Measurements from ENCODE around the gene DCDC2C. TPM values are rescaled to one million over a fixed set of nuclear protein-coding genes. Genes with fewer than 3 reads are reported as not detected.

Gene DCDC2C
- total RNA-seq, 1 experiment from 2014 or later = not detected

DNA sequence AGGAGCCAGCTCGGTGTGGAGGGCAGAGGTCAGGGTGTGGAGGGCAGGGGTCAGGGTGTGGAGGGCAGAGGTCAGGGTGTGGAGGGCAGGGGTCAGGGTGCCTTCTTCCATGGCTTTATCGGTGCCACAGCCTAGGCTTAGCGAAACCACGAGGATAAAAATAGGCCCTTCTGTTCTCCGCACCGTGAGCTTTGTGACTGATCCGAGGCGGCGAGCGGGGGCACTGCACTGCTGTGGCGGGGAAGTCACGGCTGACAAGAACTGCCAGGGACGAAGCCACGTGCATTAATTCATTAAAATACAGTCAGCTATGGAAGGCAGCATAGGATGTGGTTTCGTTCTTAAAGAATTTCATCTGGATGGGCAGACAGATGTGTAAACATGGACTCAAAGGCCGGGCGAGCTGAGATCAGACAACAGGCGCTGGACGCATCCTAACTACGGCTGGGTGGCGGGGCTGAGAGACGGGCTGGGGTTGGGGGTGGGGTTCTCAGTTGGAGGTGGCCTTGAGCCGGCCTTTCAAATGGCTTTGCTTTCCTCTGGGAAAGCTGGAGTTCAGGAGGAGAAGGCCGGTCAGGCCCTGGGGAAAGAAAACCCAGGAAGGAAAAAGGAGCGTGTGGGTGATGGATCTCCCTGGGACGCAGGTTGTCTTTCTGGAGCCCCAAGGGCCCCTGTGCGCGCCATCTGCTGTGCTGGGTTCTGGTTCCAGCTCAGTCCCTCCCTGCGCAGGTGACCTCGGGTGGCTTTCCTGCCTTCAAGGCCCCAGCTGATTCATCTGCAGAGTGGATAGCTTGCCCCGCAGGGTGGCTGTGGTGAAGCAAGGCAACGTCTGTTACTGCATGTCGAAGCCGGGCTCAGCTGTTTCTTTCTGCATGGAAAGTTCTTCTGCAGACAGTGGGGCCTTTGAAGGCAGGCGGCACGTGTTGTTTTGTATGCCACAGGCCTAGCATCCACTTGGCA, 46.3 kb upstream of the DCDC2C start:
- BruUV-seq (replicated peaks) = no TSS peak
- ATAC-seq (no peak), DNase-seq (ENCODE audit: low read depth, low spot score) (no peak)
- Histone ChIP-seq H3K27me3 (ENCODE audit: control insufficient read depth, insufficient read depth, low read length) (no peaks in the 10 kb centered on the region), H3K4me1 (ENCODE audit: control insufficient read depth, insufficient read depth, low read length) (no peaks in the 10 kb centered on the region), H3K36me3 (ENCODE audit: control insufficient read depth, insufficient read depth, low read length) (no peaks in the 10 kb centered on the region), H3K4me3 (ENCODE audit: low read depth in 2 of 2, low read length in 2 of 2) (no peak overlapping the region), H3K9me3 (ENCODE audit: control insufficient read depth, insufficient read depth, low read depth, low read length) (no peaks in the 10 kb centered on the region), H3K27ac (ENCODE audit: low read length) (no peak overlapping the region)
- ChIA-PET POLR2A (no interaction called here), CTCF (no interaction called here)
- intact Hi-C loops (cut with micrococcal nuclease; ENCODE audit: unreplicated experiment) (no loop called here), in situ Hi-C loops (cut with HindIII; ENCODE audit: low pct_unique_long_range_greater_than_20kb, low sequenced_read_pairs) (no loop called here)
- TF ChIP-seq, protein P1, sequence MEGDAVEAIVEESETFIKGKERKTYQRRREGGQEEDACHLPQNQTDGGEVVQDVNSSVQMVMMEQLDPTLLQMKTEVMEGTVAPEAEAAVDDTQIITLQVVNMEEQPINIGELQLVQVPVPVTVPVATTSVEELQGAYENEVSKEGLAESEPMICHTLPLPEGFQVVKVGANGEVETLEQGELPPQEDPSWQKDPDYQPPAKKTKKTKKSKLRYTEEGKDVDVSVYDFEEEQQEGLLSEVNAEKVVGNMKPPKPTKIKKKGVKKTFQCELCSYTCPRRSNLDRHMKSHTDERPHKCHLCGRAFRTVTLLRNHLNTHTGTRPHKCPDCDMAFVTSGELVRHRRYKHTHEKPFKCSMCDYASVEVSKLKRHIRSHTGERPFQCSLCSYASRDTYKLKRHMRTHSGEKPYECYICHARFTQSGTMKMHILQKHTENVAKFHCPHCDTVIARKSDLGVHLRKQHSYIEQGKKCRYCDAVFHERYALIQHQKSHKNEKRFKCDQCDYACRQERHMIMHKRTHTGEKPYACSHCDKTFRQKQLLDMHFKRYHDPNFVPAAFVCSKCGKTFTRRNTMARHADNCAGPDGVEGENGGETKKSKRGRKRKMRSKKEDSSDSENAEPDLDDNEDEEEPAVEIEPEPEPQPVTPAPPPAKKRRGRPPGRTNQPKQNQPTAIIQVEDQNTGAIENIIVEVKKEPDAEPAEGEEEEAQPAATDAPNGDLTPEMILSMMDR (IDR thresholded peaks at IDR 0.05) = no peak
- TF ChIP-seq POLR2AphosphoS5 (IDR thresholded peaks at IDR 0.05; ENCODE audit: low read depth, low read length) (no peak), TCF7L2 (IDR thresholded peaks at IDR 0.05; ENCODE audit: low read depth, low read length) (no peak), SIN3A (IDR thresholded peaks at IDR 0.05; ENCODE audit: borderline replicate concordance, insufficient read depth, low read depth, low read length) (no peak)
- TF ChIP-seq, protein P2, sequence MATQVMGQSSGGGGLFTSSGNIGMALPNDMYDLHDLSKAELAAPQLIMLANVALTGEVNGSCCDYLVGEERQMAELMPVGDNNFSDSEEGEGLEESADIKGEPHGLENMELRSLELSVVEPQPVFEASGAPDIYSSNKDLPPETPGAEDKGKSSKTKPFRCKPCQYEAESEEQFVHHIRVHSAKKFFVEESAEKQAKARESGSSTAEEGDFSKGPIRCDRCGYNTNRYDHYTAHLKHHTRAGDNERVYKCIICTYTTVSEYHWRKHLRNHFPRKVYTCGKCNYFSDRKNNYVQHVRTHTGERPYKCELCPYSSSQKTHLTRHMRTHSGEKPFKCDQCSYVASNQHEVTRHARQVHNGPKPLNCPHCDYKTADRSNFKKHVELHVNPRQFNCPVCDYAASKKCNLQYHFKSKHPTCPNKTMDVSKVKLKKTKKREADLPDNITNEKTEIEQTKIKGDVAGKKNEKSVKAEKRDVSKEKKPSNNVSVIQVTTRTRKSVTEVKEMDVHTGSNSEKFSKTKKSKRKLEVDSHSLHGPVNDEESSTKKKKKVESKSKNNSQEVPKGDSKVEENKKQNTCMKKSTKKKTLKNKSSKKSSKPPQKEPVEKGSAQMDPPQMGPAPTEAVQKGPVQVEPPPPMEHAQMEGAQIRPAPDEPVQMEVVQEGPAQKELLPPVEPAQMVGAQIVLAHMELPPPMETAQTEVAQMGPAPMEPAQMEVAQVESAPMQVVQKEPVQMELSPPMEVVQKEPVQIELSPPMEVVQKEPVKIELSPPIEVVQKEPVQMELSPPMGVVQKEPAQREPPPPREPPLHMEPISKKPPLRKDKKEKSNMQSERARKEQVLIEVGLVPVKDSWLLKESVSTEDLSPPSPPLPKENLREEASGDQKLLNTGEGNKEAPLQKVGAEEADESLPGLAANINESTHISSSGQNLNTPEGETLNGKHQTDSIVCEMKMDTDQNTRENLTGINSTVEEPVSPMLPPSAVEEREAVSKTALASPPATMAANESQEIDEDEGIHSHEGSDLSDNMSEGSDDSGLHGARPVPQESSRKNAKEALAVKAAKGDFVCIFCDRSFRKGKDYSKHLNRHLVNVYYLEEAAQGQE (IDR thresholded peaks at IDR 0.05; ENCODE audit: insufficient read depth in 1 of 2, low read depth in 2 of 2, low read length in 1 of 2) = no peak

DNA sequence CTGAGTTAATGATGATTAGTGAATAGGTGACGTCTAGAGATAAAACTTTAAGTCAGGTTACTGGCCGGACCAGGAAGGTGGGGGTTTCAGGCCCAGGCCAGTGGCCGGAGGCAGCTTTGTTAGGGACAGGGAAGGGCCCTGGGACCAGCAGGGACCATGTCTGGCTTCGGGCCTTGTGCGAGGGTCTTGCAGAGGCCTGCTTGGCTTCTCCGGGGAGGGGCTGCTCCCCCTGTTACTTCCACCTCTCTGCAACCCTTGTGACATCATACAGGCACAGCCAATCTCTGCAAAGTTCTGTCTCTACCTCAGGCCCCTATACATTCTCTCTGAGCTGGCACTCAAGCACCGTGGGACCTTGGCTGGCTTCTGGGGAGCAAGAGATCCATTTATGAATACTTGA, 45.5 kb upstream of the DCDC2C start, which contains the start of gene ALLC:
ALLC (plus strand) TSS at position 320 of the 400 bp plus-strand sequence. CDS start 12,958 bp downstream, outside the sequence.
- POLR2A ChIA-PET = no interaction called here
- Histone ChIP-seq H3K27ac (ENCODE audit: low read length) (no peak within 1 kb of the TSS), H3K27me3 (ENCODE audit: control insufficient read depth, insufficient read depth, low read length) (no peaks in the 10 kb centered on the region), H3K4me1 (ENCODE audit: control insufficient read depth, insufficient read depth, low read length) (no peaks in the 10 kb centered on the region), H3K4me3 (ENCODE audit: low read depth in 2 of 2, low read length in 2 of 2) (no peak within 1 kb of the TSS), H3K36me3 (ENCODE audit: control insufficient read depth, insufficient read depth, low read length) (no peaks in the 10 kb centered on the region), H3K9me3 (ENCODE audit: control insufficient read depth, insufficient read depth, low read depth, low read length) (no peaks in the 10 kb centered on the region)
- CTCF ChIA-PET = no interaction called here
- in situ Hi-C loops (cut with HindIII; ENCODE audit: low pct_unique_long_range_greater_than_20kb, low sequenced_read_pairs) (no loop called here), intact Hi-C loops (cut with micrococcal nuclease; ENCODE audit: unreplicated experiment) (no loop called here)
- DNase-seq (ENCODE audit: low read depth, low spot score) (no peak), ATAC-seq (no peak)
- TF ChIP-seq POLR2AphosphoS5 (IDR thresholded peaks at IDR 0.05; ENCODE audit: low read depth, low read length) (no peak), SIN3A (IDR thresholded peaks at IDR 0.05; ENCODE audit: borderline replicate concordance, insufficient read depth, low read depth, low read length) (no peak), TCF7L2 (IDR thresholded peaks at IDR 0.05; ENCODE audit: low read depth, low read length) (no peak)
- TF ChIP-seq, protein P1 (IDR thresholded peaks at IDR 0.05) = no peak
- TF ChIP-seq, protein P2 (IDR thresholded peaks at IDR 0.05; ENCODE audit: insufficient read depth in 1 of 2, low read depth in 2 of 2, low read length in 1 of 2) = no peak
- no TSS peak for BruUV-seq (replicated peaks)

All from Panc1 (cell line).